ENCODE results near the gene ERGIC1.
"Not testable (repeated sequence)": the region's sequence is repeated elsewhere in the genome, so short reads cannot be mapped to it uniquely, and the experiment has no call there.

Gene ERGIC1

DNA sequence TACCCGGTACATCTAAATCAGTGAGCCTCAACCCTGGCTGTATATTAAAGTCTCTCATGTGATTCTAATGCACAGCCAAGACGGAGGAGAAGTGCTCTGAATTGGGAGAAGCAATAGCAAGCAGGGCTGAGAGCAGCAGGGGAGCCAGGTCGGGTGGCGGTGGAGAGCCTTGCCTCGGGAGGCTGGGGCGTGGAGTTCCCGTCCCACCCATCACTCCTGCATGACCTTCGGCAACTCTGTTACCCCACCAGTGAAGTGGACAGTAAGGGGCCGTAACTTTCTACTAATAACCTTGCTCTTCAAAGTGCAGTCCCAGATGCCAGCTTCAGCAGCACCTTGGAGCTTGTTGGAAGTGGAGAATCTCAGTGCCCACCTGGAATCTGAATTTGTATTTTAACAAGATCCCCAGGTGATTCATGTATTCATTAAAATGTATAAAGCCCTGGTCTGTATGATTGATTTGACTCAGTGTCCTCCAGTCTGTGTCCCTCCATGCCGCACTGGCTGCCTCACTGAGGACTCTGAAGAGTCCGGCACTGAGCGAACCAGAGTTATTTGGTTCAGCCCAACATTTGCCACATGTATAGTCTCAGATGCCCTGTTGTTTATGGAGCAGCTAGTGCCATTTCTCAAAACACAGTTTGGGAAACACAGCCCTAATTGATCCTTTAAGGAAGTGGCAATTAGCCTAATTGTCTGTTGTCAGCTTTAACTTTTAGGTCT, 6.5 kb downstream of the ERGIC1 start:
- Histone ChIP-seq H3K36me3 (ENCODE audit: control insufficient read depth, insufficient read depth, low read length) (peaks cover 85% of the 10 kb centered on the region), H3K27ac (ENCODE audit: low read depth, low read length, severe bottlenecking) (no peak overlapping the region), H3K4me1 (ENCODE audit: control insufficient read depth, insufficient read depth, low read length, poor library complexity, severe bottlenecking) (peaks cover 4% of the 10 kb centered on the region), H3K4me3 (ENCODE audit: extremely low read depth, insufficient read depth, low read length, poor library complexity, severe bottlenecking) (no peak overlapping the region), H3K9me3 (ENCODE audit: control insufficient read depth, low read length) (no peaks in the 10 kb centered on the region)
- whole genome bisulfite sequencing, 2 experiments (ENCODE audit: insufficient coverage in 2 of 2) = 93 to 97% methylated on average over 7 to 12 of the region's 12 CpGs

DNA sequence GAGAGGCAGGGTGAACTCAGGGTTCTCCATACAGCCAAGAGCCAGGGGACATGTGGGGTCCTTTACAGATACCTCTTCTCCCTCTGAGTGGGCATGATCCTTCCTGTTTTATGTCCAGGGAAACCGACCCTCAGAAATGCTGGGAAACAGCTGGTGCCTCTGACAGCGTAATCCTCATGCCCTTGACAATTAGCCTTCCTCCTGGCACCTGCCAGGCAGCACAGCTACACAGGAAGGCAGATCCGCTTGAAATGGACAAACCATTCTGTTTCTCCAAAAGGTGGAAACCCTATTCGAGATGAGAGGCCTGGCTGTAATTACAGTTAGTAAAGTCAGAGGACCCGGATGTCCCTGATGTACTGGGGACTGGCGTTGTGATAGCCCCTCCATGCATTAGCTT, 7.2 kb downstream of the ERGIC1 start:
- Histone ChIP-seq H3K9me3 (ENCODE audit: control insufficient read depth, low read length) (no peaks in the 10 kb centered on the region), H3K4me3 (ENCODE audit: extremely low read depth, insufficient read depth, low read length, poor library complexity, severe bottlenecking) (no peak overlapping the region), H3K4me1 (ENCODE audit: control insufficient read depth, insufficient read depth, low read length, poor library complexity, severe bottlenecking) (peaks cover 4% of the 10 kb centered on the region), H3K36me3 (ENCODE audit: control insufficient read depth, insufficient read depth, low read length) (peaks cover 84% of the 10 kb centered on the region), H3K27ac (ENCODE audit: low read depth, low read length, severe bottlenecking) (no peak overlapping the region)
- WGBS, 2 experiments (ENCODE audit: insufficient coverage in 2 of 2) = 84 to 96% methylated on average over 4 to 5 of the region's 6 CpGs

DNA sequence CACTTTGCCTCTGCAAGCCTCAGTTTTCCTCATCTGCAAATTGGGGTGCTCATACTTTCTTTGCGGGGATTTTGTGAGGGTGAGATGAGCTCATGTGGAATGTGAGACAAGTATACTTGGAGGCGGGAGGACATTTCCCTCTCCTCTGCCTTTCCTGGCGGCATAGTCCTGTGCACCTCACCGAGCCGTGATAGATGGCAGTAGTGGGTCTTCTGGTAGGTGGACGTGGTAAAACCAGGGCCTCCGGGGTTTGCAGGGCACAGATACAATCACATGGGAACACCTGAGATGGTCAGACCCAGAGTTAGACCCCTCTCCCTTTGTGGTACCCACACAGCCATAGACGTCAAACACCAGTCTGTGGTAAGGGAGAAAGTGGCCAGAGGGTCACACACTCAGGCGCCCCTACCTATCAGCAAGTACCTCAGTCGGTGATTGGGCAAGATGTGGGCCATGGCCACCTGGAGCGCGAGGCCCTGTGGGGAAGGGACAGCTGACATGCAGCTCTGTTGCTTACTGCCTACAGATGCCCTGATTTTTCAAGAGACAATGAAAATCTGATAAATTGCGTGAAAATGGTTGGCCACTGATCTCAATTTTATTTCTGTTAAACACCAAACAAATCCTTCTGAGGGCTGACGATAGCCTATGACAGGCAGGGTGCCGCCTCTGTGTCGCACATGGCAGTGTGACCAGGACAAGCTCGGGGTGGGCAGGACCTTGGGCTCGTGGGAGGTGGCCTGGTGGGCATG, 9.9 kb downstream of the ERGIC1 start:
- H3K27ac ChIP-seq (ENCODE audit: low read depth, low read length, severe bottlenecking) = no peak overlapping the region
- 93 to 98% methylated on average over 8 to 10 of the region's 18 CpGs for WGBS, 2 experiments (ENCODE audit: insufficient coverage in 2 of 2)
- H3K4me3 ChIP-seq (ENCODE audit: extremely low read depth, insufficient read depth, low read length, poor library complexity, severe bottlenecking) = no peak overlapping the region
- H3K36me3 ChIP-seq (ENCODE audit: control insufficient read depth, insufficient read depth, low read length) = peaks cover 60% of the 10 kb centered on the region
- no peaks in the 10 kb centered on the region for H3K4me1 ChIP-seq (ENCODE audit: control insufficient read depth, insufficient read depth, low read length, poor library complexity, severe bottlenecking)
- H3K9me3 ChIP-seq (ENCODE audit: control insufficient read depth, low read length) = no peaks in the 10 kb centered on the region

DNA sequence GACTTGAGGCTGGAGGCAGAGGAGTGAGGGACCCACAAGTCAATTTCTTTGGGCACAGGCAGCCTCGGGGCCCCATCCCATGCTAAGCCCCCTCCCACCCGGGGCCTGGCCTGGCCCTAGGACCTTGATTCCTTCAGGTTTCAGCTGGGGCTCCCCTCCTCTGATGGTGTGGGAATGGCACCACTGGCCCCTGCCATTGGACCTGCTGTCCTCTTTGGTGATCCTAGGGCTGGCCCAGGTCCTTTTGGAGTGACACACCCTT, 10.5 kb downstream of the ERGIC1 start:
- no peaks in the 10 kb centered on the region for H3K4me1 ChIP-seq (ENCODE audit: control insufficient read depth, insufficient read depth, low read length, poor library complexity, severe bottlenecking)
- no peak overlapping the region for H3K4me3 ChIP-seq (ENCODE audit: extremely low read depth, insufficient read depth, low read length, poor library complexity, severe bottlenecking)
- H3K9me3 ChIP-seq (ENCODE audit: control insufficient read depth, low read length) = no peaks in the 10 kb centered on the region
- WGBS, 2 experiments (ENCODE audit: insufficient coverage in 2 of 2) = 100% methylated on average over 1 to 2 of the region's 2 CpGs
- no peak overlapping the region for H3K27ac ChIP-seq (ENCODE audit: low read depth, low read length, severe bottlenecking)
- H3K36me3 ChIP-seq (ENCODE audit: control insufficient read depth, insufficient read depth, low read length) = peaks cover 56% of the 10 kb centered on the region

DNA sequence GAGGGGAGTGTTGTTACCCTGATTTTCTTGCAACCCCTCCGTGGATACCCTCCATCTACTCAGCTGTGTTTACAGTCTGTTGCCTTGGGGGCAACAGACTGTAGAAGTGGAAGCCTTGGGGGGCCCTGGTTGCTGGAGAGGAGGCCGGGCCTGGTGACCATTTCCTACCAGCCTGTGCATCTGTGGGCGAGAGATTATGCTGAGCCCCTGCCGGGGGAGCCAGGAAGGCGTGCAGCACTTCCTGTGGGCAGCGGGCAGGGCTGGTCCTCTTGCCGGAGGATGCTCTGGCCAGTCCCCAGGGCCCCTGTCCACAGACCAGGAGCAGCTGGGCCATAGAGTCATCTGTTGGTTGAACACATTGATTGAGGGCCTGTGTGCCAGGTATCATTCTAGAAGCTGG, 11.1 kb downstream of the ERGIC1 start:
- peaks cover 49% of the 10 kb centered on the region for H3K36me3 ChIP-seq (ENCODE audit: control insufficient read depth, insufficient read depth, low read length)
- no peak overlapping the region for H3K27ac ChIP-seq (ENCODE audit: low read depth, low read length, severe bottlenecking)
- 91 to 100% methylated on average over 6 of the region's 7 CpGs for WGBS, 2 experiments (ENCODE audit: insufficient coverage in 2 of 2)
- no peak overlapping the region for H3K4me3 ChIP-seq (ENCODE audit: extremely low read depth, insufficient read depth, low read length, poor library complexity, severe bottlenecking)
- no peaks in the 10 kb centered on the region for H3K9me3 ChIP-seq (ENCODE audit: control insufficient read depth, low read length)
- no peaks in the 10 kb centered on the region for H3K4me1 ChIP-seq (ENCODE audit: control insufficient read depth, insufficient read depth, low read length, poor library complexity, severe bottlenecking)

DNA sequence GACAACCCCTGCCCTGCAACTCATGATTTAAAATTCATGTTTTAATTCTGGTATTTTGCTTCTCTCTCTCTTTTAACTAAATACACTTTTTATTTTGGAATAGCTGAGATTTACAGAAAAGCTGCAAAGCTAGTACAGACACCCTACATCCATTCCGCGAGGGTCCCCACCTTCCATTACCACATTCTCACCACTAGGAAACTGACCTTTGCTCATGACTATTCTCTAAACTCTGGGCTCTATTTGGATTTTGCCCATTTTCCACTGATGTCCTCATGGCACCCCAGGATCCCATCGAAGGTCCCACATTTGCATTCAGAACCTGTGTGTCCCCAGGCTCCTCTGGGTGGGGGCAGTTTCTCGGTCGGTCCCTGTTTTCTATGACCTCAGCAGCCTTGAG, 11.5 kb downstream of the ERGIC1 start:
- Histone ChIP-seq H3K36me3 (ENCODE audit: control insufficient read depth, insufficient read depth, low read length) (peaks cover 48% of the 10 kb centered on the region), H3K4me3 (ENCODE audit: extremely low read depth, insufficient read depth, low read length, poor library complexity, severe bottlenecking) (no peak overlapping the region), H3K4me1 (ENCODE audit: control insufficient read depth, insufficient read depth, low read length, poor library complexity, severe bottlenecking) (no peaks in the 10 kb centered on the region), H3K9me3 (ENCODE audit: control insufficient read depth, low read length) (no peaks in the 10 kb centered on the region), H3K27ac (ENCODE audit: low read depth, low read length, severe bottlenecking) (no peak overlapping the region)
- 95 to 98% methylated on average over 5 of the region's 5 CpGs for WGBS, 2 experiments (ENCODE audit: insufficient coverage in 2 of 2)

DNA sequence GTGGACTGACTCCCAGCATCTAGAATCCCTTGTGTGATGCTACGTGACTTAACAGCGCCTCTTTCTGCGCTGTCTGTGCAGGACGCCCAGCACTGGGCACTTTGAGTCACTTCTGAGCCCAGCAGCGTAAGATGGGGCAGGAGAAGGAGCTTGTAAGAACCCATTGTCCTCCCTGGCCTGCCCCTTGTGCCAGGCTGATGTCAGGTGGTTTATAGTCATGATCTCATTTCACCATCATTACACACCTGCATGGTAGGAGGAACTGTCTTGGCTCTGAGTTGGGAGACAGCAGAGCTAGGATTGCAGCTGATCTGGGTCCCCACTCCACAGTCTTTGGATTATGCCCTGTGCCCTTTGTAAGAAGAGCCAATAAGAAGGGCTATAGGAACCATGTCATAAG, 12.2 kb downstream of the ERGIC1 start:
- Histone ChIP-seq H3K9me3 (ENCODE audit: control insufficient read depth, low read length) (no peaks in the 10 kb centered on the region), H3K4me1 (ENCODE audit: control insufficient read depth, insufficient read depth, low read length, poor library complexity, severe bottlenecking) (no peaks in the 10 kb centered on the region), H3K36me3 (ENCODE audit: control insufficient read depth, insufficient read depth, low read length) (peaks cover 42% of the 10 kb centered on the region), H3K4me3 (ENCODE audit: extremely low read depth, insufficient read depth, low read length, poor library complexity, severe bottlenecking) (no peak overlapping the region), H3K27ac (ENCODE audit: low read depth, low read length, severe bottlenecking) (no peak overlapping the region)
- WGBS, 2 experiments (ENCODE audit: insufficient coverage in 2 of 2) = 89 to 97% methylated on average over 3 to 5 of the region's 5 CpGs

DNA sequence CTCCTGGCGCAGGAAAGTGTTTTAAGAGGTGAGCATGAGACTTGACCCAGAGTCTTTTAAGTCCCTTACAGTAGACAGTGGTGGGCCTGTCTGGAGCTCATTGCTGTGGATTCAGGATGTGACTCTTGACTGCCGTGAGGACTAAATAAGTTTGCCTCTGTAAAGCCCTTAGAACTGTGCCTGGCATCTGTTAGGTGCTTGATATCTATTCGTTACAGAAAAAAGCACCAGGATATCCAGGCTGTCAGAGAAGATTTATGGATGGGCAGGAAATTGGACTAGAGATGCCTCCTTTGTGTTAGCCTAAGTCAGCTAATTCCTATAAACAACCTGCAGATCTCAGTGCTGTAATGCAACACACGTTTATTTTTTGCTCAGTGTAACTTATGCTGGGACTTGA, 12.6 kb downstream of the ERGIC1 start:
- WGBS, 2 experiments (ENCODE audit: insufficient coverage in 2 of 2) = 94 to 98% methylated on average over 4 of the region's 4 CpGs
- H3K27ac ChIP-seq (ENCODE audit: low read depth, low read length, severe bottlenecking) = no peak overlapping the region
- no peak overlapping the region for H3K4me3 ChIP-seq (ENCODE audit: extremely low read depth, insufficient read depth, low read length, poor library complexity, severe bottlenecking)
- H3K9me3 ChIP-seq (ENCODE audit: control insufficient read depth, low read length) = no peaks in the 10 kb centered on the region
- H3K4me1 ChIP-seq (ENCODE audit: control insufficient read depth, insufficient read depth, low read length, poor library complexity, severe bottlenecking) = no peaks in the 10 kb centered on the region
- peaks cover 42% of the 10 kb centered on the region for H3K36me3 ChIP-seq (ENCODE audit: control insufficient read depth, insufficient read depth, low read length)

DNA sequence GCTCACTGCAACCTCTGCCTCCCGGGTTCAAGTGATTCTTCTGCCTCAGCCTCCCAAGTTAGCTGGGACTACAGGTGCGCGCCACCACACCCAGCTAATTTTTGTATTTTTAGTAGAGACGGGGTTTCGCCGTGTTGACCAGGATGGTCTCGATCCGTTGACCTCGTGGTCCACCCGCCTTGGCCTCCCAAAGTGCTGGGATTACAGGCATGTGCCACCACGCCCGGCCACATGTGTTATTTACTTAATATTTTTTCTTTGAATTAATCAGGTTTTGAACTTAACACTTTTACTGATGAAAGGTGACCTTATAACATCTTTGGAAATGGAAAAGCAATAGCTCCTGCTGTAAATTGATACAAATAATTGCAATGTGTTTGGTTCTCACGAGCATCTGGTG, 13.5 kb downstream of the ERGIC1 start:
- H3K4me3 ChIP-seq (ENCODE audit: extremely low read depth, insufficient read depth, low read length, poor library complexity, severe bottlenecking); H3K4me1 ChIP-seq (ENCODE audit: control insufficient read depth, insufficient read depth, low read length, poor library complexity, severe bottlenecking); H3K9me3 ChIP-seq (ENCODE audit: control insufficient read depth, low read length); H3K27ac ChIP-seq (ENCODE audit: low read depth, low read length, severe bottlenecking): not testable (repeated sequence)
- whole genome bisulfite sequencing, 2 experiments (ENCODE audit: insufficient coverage in 2 of 2) = 87 to 99% methylated on average over 8 to 9 of the region's 13 CpGs
- H3K36me3 ChIP-seq (ENCODE audit: control insufficient read depth, insufficient read depth, low read length) = peaks cover 36% of the 10 kb centered on the region

DNA sequence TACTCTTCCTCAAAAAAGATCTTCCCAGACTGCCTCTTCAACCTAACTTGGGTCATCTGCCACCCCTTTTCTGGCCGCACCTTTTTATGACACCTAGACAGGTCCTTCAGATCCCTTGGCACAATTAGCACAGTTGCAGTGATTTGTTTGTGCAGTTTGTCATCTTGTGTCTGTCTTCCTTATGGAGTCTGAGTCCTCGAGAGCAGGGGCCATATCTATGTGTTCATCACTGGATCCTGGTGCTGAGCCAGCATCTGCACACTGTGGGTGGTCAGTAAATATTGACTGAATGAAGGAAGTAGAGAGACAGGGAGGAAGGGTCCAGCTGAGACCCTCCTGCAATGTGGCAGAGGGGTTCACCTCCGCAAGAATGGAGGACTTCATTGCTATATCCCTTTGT, 14.4 kb downstream of the ERGIC1 start:
- no peaks in the 10 kb centered on the region for H3K9me3 ChIP-seq (ENCODE audit: control insufficient read depth, low read length)
- peaks cover 6% of the 10 kb centered on the region for H3K4me1 ChIP-seq (ENCODE audit: control insufficient read depth, insufficient read depth, low read length, poor library complexity, severe bottlenecking)
- no peak overlapping the region for H3K27ac ChIP-seq (ENCODE audit: low read depth, low read length, severe bottlenecking)
- no peak overlapping the region for H3K4me3 ChIP-seq (ENCODE audit: extremely low read depth, insufficient read depth, low read length, poor library complexity, severe bottlenecking)
- peaks cover 28% of the 10 kb centered on the region for H3K36me3 ChIP-seq (ENCODE audit: control insufficient read depth, insufficient read depth, low read length)
- WGBS, 2 experiments (ENCODE audit: insufficient coverage in 2 of 2) = 94 to 100% methylated on average over 2 of the region's 3 CpGs
